ENCODE results near the gene CCNB1IP1. TPM values are rescaled to one million over a fixed set of nuclear protein-coding genes. Genes with fewer than 3 reads are reported as not detected.

The CCNB1IP1 gene
- total RNA-seq, 1 donor from 2014 or later = 112 TPM

DNA sequence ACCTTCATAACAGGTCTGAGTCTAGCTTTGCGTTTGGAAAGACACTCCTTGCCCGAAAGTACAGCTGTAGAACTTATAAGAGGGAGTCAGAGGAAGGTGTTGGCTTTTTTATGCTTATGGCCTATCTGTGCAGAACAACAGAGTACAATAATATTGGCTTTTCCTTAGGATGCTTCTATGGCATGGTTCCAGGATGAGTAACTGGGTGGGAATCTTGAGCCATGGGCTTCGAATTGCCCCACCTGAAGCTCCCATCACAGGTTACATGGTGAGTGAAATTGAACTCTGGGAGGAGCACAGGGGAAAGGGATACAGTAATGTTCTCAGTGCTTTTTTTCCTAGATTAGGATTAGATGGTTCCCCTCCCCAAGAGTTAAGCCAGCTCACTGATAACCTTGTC is 23.3 kb upstream of the CCNB1IP1 start:
- H3K36me3 Mint-ChIP-seq (ENCODE audit: insufficient read depth) = peaks cover 24% of the 10 kb centered on the region
- H3K27me3 Mint-ChIP-seq = no peaks in the 10 kb centered on the region
- no peak for DNase-seq (ENCODE audit: low spot score, unreplicated experiment)
- TF ChIP-seq, protein P1, sequence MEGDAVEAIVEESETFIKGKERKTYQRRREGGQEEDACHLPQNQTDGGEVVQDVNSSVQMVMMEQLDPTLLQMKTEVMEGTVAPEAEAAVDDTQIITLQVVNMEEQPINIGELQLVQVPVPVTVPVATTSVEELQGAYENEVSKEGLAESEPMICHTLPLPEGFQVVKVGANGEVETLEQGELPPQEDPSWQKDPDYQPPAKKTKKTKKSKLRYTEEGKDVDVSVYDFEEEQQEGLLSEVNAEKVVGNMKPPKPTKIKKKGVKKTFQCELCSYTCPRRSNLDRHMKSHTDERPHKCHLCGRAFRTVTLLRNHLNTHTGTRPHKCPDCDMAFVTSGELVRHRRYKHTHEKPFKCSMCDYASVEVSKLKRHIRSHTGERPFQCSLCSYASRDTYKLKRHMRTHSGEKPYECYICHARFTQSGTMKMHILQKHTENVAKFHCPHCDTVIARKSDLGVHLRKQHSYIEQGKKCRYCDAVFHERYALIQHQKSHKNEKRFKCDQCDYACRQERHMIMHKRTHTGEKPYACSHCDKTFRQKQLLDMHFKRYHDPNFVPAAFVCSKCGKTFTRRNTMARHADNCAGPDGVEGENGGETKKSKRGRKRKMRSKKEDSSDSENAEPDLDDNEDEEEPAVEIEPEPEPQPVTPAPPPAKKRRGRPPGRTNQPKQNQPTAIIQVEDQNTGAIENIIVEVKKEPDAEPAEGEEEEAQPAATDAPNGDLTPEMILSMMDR (IDR thresholded peaks at IDR 0.05; ENCODE audit: unreplicated experiment) = no peak
- no peak overlapping the region for H3K27ac Mint-ChIP-seq
- no peak overlapping the region for H3K4me3 Mint-ChIP-seq (ENCODE audit: low read depth)
- no peaks in the 10 kb centered on the region for H3K9me3 Mint-ChIP-seq (ENCODE audit: low read depth)
- no peaks in the 10 kb centered on the region for H3K4me1 Mint-ChIP-seq (ENCODE audit: low read depth)

DNA sequence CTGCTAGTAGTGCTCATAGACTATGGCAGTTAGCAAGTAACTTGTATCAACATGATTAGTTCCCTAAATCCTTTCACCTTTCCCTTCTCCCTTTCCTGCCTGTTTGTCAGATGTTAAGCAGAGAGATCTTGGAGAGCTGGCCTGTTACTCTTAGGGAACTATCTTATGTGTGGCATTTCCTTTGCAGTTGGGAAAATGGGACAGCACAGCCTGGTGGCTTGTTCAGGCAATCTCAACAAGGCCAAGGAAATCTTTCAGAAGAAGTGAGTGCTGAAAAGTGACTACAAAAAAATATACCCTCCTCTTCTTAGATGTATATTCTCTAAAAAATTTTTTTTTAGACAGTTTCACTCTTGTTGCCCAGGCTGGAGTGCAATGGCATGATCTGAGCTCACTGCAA is 17.8 kb upstream of the CCNB1IP1 start:
- TF ChIP-seq, protein P1 (IDR thresholded peaks at IDR 0.05; ENCODE audit: unreplicated experiment) = peak; percentile 13
- Mint-ChIP-seq H3K27ac (no peak overlapping the region), H3K9me3 (ENCODE audit: low read depth) (no peaks in the 10 kb centered on the region), H3K27me3 (no peaks in the 10 kb centered on the region), H3K4me1 (ENCODE audit: low read depth) (no peaks in the 10 kb centered on the region), H3K4me3 (ENCODE audit: low read depth) (no peak overlapping the region), H3K36me3 (ENCODE audit: insufficient read depth) (peaks cover 25% of the 10 kb centered on the region)
- DNase-seq (ENCODE audit: low spot score, unreplicated experiment) = no peak

DNA sequence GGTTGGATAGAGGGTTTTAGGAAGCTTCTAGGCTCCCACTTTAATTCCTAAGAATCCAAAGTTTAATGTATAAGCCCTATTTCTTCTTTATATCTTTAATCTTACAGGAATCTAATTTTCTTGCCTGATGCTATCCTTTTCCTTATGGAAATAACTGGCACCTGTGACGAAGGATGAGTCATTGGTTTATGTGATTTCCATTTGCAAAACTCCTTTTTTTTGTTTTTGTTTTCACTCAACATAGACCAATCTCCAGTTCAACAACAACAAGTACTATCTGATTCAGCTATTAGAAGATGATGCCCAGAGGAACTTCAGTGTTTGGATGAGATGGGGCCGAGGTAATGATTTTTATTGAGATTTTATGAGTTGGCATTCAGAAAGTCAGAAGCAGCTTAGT is 17.2 kb upstream of the CCNB1IP1 start:
- TF ChIP-seq, protein P1 (IDR thresholded peaks at IDR 0.05; ENCODE audit: unreplicated experiment) = no peak
- peaks cover 27% of the 10 kb centered on the region for H3K36me3 Mint-ChIP-seq (ENCODE audit: insufficient read depth)
- no peaks in the 10 kb centered on the region for H3K9me3 Mint-ChIP-seq (ENCODE audit: low read depth)

GRCh38 chr14:20347747-20348146 is 14.7 kb upstream of the CCNB1IP1 start:
- no peaks in the 10 kb centered on the region for H3K27me3 Mint-ChIP-seq
- TF ChIP-seq, protein P1 (IDR thresholded peaks at IDR 0.05; ENCODE audit: unreplicated experiment) = no peak
- H3K9me3 Mint-ChIP-seq (ENCODE audit: low read depth) = no peaks in the 10 kb centered on the region
- H3K4me3 Mint-ChIP-seq (ENCODE audit: low read depth) = no peak overlapping the region
- H3K27ac Mint-ChIP-seq = no peak overlapping the region
- H3K36me3 Mint-ChIP-seq (ENCODE audit: insufficient read depth) = peaks cover 22% of the 10 kb centered on the region
- no peak for DNase-seq (ENCODE audit: low spot score, unreplicated experiment)
- H3K4me1 Mint-ChIP-seq (ENCODE audit: low read depth) = no peaks in the 10 kb centered on the region

More for the DNA sequence above, 17.2 kb upstream of the CCNB1IP1 start:
- H3K27me3 Mint-ChIP-seq = no peaks in the 10 kb centered on the region
- H3K27ac Mint-ChIP-seq = no peak overlapping the region
- H3K4me1 Mint-ChIP-seq (ENCODE audit: low read depth) = no peaks in the 10 kb centered on the region
- no peak for DNase-seq (ENCODE audit: low spot score, unreplicated experiment)
- H3K4me3 Mint-ChIP-seq (ENCODE audit: low read depth) = no peak overlapping the region

GRCh38 chr14:20346713-20347112 is 13.6 kb upstream of the CCNB1IP1 start:
- H3K27ac Mint-ChIP-seq = no peak overlapping the region
- H3K27me3 Mint-ChIP-seq = no peaks in the 10 kb centered on the region
- peaks cover 16% of the 10 kb centered on the region for H3K36me3 Mint-ChIP-seq (ENCODE audit: insufficient read depth)
- TF ChIP-seq, protein P1 (IDR thresholded peaks at IDR 0.05; ENCODE audit: unreplicated experiment) = no peak
- H3K4me1 Mint-ChIP-seq (ENCODE audit: low read depth) = no peaks in the 10 kb centered on the region
- no peak for DNase-seq (ENCODE audit: low spot score, unreplicated experiment)
- no peak overlapping the region for H3K4me3 Mint-ChIP-seq (ENCODE audit: low read depth)
- H3K9me3 Mint-ChIP-seq (ENCODE audit: low read depth) = no peaks in the 10 kb centered on the region

All from progenitor cell of endocrine pancreas (in vitro differentiated cells).